A673 (cell line): Measurements from ENCODE around the gene HYAL3. TPM values are rescaled to one million over a fixed set of nuclear protein-coding genes. Genes with fewer than 3 reads are reported as not detected.

Source experiments
- BruUV-seq: library from RNA; stranded (reverse); fragments of 400-500 nt; replicated peaks from 2 replicates; lab custom pipeline; 2021; lab: Mats Ljungman, UMichigan
- CTCF ChIA-PET: fragments of 300-600 bp; sonication (Branson Sonifier 250); formaldehyde crosslinking; loops from one replicate; lab custom pipeline; 2022; ENCODE audit warnings: antibody characterized with exemption; lab: Charles Lee
- POLR2A ChIA-PET: fragments of 300-600 bp; sonication (Branson Sonifier 250); formaldehyde crosslinking; loops from one replicate; lab custom pipeline; 2022; ENCODE audit warnings: antibody characterized with exemption; ENCODE audit not compliant: low non-redundant PET; lab: Charles Lee
- DNase-seq: peaks from one replicate; pipeline ENCODE4 v3.0.0-alpha.2; 2015; ENCODE audit warnings: low spot score
- H3K27ac ChIP-seq: fragments of 200-600 bp; sonication (generic); 2 replicates; pipeline ENCODE4 v1.5.1; 2016; ENCODE audit warnings: mixed run types, low read depth, mild to moderate bottlenecking, mixed read lengths, antibody characterized with exemption, low read length; ENCODE audit not compliant: poor library complexity, severe bottlenecking
- H3K27me3 ChIP-seq: fragments of 200-600 bp; sonication (generic); replicated peaks from 2 replicates; pipeline ENCODE4 v1.6.1; 2017; ENCODE audit warnings: mixed run types, low read depth, mild to moderate bottlenecking, mixed read lengths, antibody characterized with exemption, low read length; ENCODE audit not compliant: insufficient read depth, poor library complexity
- H3K36me3 ChIP-seq: fragments of 200-600 bp; sonication (generic); 2 replicates; pipeline ENCODE4 v1.6.1; 2016; ENCODE audit warnings: mixed run types, mild to moderate bottlenecking, mixed read lengths, antibody characterized with exemption, low read length; ENCODE audit not compliant: insufficient read depth, poor library complexity, severe bottlenecking
- H3K4me1 ChIP-seq: fragments of 200-600 bp; sonication (generic); 2 replicates; pipeline ENCODE4 v1.6.1; 2017; ENCODE audit warnings: mixed run types, mild to moderate bottlenecking, mixed read lengths, antibody characterized with exemption, low read length; ENCODE audit not compliant: insufficient read depth, poor library complexity, severe bottlenecking
- H3K4me3 ChIP-seq: fragments of 200-600 bp; sonication (generic); 2 replicates; pipeline ENCODE4 v1.5.1; 2016; ENCODE audit warnings: low read depth, mixed run types, mild to moderate bottlenecking, mixed read lengths, low read length; ENCODE audit not compliant: poor library complexity, severe bottlenecking
- H3K9me3 ChIP-seq: fragments of 200-600 bp; sonication (generic); 2 replicates; pipeline ENCODE4 v1.6.1; 2016; ENCODE audit warnings: mixed run types, low read depth, mild to moderate bottlenecking, mixed read lengths, antibody characterized with exemption, low read length; ENCODE audit not compliant: poor library complexity, severe bottlenecking
- CTCF ChIP-seq: fragments of 300-800, 200-600 bp; sonication (generic); conservative IDR thresholded peaks from 2 replicates; pipeline ENCODE4 v1.5.1; 2017; ENCODE audit warnings: low read depth, mild to moderate bottlenecking, antibody characterized with exemption, low read length, moderate library complexity, mixed read lengths
- EZH2 ChIP-seq: fragments of 200-600 bp; sonication (generic); IDR thresholded peaks from 2 replicates; pipeline ENCODE4 v1.6.1; 2017; ENCODE audit warnings: borderline replicate concordance, low read depth, mild to moderate bottlenecking, mixed read lengths, antibody characterized with exemption, low read length; ENCODE audit not compliant: poor library complexity, severe bottlenecking
- intact Hi-C: fragments of 100-400 bp; cut with micrococcal nuclease; formaldehyde crosslinking; loops from one replicate; pipeline ENCODE4 v1.10.0; 2022; ENCODE audit not compliant: unreplicated experiment
- total RNA-seq: library from RNA; stranded (reverse); gene quantifications from 2 replicates; pipeline ENCODE4 v1.2.3, GENCODE V29; 2021

Gene HYAL3
- total RNA-seq, 1 experiment from 2014 or later: 3.0 TPM

GRCh38 chr3:50261505-50261904 lies 37.7 kb downstream of the HYAL3 start:
- Histone ChIP-seq H3K27ac (peak overlapping the region; percentile 82), H3K4me3 (no peak overlapping the region), H3K27me3 (no peaks in the 10 kb centered on the region), H3K36me3 (peaks cover 12% of the 10 kb centered on the region), H3K9me3 (no peaks in the 10 kb centered on the region), H3K4me1 (peaks cover 14% of the 10 kb centered on the region)
- no TSS peak for BruUV-seq
- POLR2A ChIA-PET: no interaction called here
- TF ChIP-seq CTCF (no peak), EZH2 (no peak)
- DNase-seq: no peak
- CTCF ChIA-PET: no interaction called here
- intact Hi-C loops: loop anchor here (10.0 kb wide), 1 partner anchor 137 kb away; no protein-coding TSS in a partner anchor

GRCh38 chr3:50260942-50261441 lies 38.2 kb downstream of the HYAL3 start:
- ChIA-PET POLR2A (no interaction called here), CTCF (interaction anchor here (1.0 kb wide), 1 partner anchor 14 kb away, joined by 3 read pairs; no protein-coding TSS in a partner anchor)
- intact Hi-C loops: loop anchor here (10.0 kb wide), 1 partner anchor 136 kb away; no protein-coding TSS in a partner anchor
- TF ChIP-seq CTCF (no peak), EZH2 (no peak)
- Histone ChIP-seq H3K36me3 (peaks cover 15% of the 10 kb centered on the region), H3K4me3 (peak overlapping the region; percentile 53), H3K9me3 (no peaks in the 10 kb centered on the region), H3K4me1 (peaks cover 14% of the 10 kb centered on the region), H3K27ac (peak overlapping the region; percentile 82), H3K27me3 (no peaks in the 10 kb centered on the region)
- no TSS peak for BruUV-seq
- no peak for DNase-seq

- DNase-seq: peak; percentile 71
- TF ChIP-seq CTCF (peak; percentile 68), EZH2 (no peak)
- ChIA-PET POLR2A (no interaction called here), CTCF (interaction anchor here (0.5 to 1.0 kb wide), 3 partner anchors 14 to 66 kb away, joined by 3 to 8 read pairs (median 3); no protein-coding TSS in a partner anchor)
- Histone ChIP-seq H3K27ac (peak overlapping the region; percentile 82), H3K4me1 (peaks cover 12% of the 10 kb centered on the region), H3K27me3 (no peaks in the 10 kb centered on the region), H3K9me3 (no peaks in the 10 kb centered on the region), H3K36me3 (peaks cover 15% of the 10 kb centered on the region), H3K4me3 (peak overlapping the region; percentile 53)
- intact Hi-C loops: loop anchor here (10.0 kb wide), 1 partner anchor 135 kb away; no protein-coding TSS in a partner anchor
- BruUV-seq: no TSS peak
Measured at GRCh38 chr3:50260027-50260941, 38.9 kb downstream of the HYAL3 start.
